H1 (cell line): ENCODE measurements around the gene CYREN. TPM values are rescaled to one million over a fixed set of nuclear protein-coding genes. Genes with fewer than 3 reads are reported as not detected.

Experiments
- ASH2L ChIP-seq: fragments of 200-600, 300-600 bp; sonication (generic); IDR thresholded peaks from one replicate; pipeline ENCODE4 v1.7.1; 2017; ENCODE audit warnings: low read length
- CEBPB ChIP-seq: IDR thresholded peaks from 2 replicates; pipeline ENCODE4 v1.6.1; 2012; ENCODE audit warnings: low read depth, low read length
- GABPA ChIP-seq: IDR thresholded peaks from 2 replicates; pipeline ENCODE4 v1.6.1; 2011; ENCODE audit warnings: mild to moderate bottlenecking, low read length, moderate library complexity, borderline replicate concordance; ENCODE audit not compliant: insufficient read depth
- KDM1A ChIP-seq: fragments of 200-600, 300-600 bp; sonication (generic); IDR thresholded peaks from 2 replicates; pipeline ENCODE4 v1.7.1; 2016; ENCODE audit warnings: mild to moderate bottlenecking, low read length, borderline replicate concordance
- KDM4A ChIP-seq: IDR thresholded peaks from one replicate; pipeline ENCODE4 v1.7.1; 2012; ENCODE audit warnings: low read depth, mild to moderate bottlenecking, moderate library complexity, low read length, inconsistent platforms; ENCODE audit not compliant: severe bottlenecking
- TCF12 ChIP-seq: IDR thresholded peaks from 2 replicates; pipeline ENCODE4 v1.6.1; 2011; ENCODE audit warnings: low read depth, mild to moderate bottlenecking, low read length
- polyA plus RNA-seq, 7 experiments: library from polyadenylated mRNA; depleted of rRNA in 3 of 7; stranded (reverse) in 5 of 7; unstranded in 2 of 7; fragments of >200 nt in 5 of 7; fragments of 200-250 nt in 2 of 7; gene quantifications; 1 replicate in 5 of 7; 2 replicates in 1 of 7; 4 replicates in 1 of 7; pipeline versions ENCODE4 v1.2.1 to v1.2.3, GENCODE V29; 2011 to 2013; ENCODE audit warnings: missing spikeins in 2 of 7, mixed read lengths in 2 of 7
- total RNA-seq: library from RNA; stranded (reverse); fragmentation: NEBNext Ultra II Directional; extraction: Animal tissue kit (Norgen Biotek cat#: 25700); gene quantifications from 2 replicates; pipeline ENCODE4 v1.2.1, GENCODE V29; 2021
- TF ChIP-seq, protein P1 (sequence below): IDR thresholded peaks from 2 replicates; pipeline ENCODE4 v1.6.1; 2012; ENCODE audit warnings: low read length, inconsistent platforms

Gene CYREN
- total and polyA plus RNA-seq, 2 of the 8 experiments (the other 6 are each of a cell fraction or from before 2014, with no cell fraction given), result 25.1 to 46.2 TPM

- no peak for TF ChIP-seq KDM1A
- TF ChIP-seq ASH2L, result no peak
- TF ChIP-seq KDM4A, result no peak
- TF ChIP-seq TCF12, result no peak
- TF ChIP-seq CEBPB, result no peak
- TF ChIP-seq, protein P1, sequence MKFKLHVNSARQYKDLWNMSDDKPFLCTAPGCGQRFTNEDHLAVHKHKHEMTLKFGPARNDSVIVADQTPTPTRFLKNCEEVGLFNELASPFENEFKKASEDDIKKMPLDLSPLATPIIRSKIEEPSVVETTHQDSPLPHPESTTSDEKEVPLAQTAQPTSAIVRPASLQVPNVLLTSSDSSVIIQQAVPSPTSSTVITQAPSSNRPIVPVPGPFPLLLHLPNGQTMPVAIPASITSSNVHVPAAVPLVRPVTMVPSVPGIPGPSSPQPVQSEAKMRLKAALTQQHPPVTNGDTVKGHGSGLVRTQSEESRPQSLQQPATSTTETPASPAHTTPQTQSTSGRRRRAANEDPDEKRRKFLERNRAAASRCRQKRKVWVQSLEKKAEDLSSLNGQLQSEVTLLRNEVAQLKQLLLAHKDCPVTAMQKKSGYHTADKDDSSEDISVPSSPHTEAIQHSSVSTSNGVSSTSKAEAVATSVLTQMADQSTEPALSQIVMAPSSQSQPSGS, result no peak
- TF ChIP-seq GABPA, result no peak
Measured at GRCh38 chr7:135166338-135166990, 4.0 kb downstream of the CYREN start (continued).
